NCI-H2196 treated with DMSO at 0.1 percent for 48 hours (cell line): ENCODE measurements around the gene RER1.

Experiments
- DNase-seq: peaks from one replicate; lab custom pipeline; 2025; ENCODE audit not compliant: unreplicated experiment; lab: John Stamatoyannopoulos, UW

RER1 gene

DNA sequence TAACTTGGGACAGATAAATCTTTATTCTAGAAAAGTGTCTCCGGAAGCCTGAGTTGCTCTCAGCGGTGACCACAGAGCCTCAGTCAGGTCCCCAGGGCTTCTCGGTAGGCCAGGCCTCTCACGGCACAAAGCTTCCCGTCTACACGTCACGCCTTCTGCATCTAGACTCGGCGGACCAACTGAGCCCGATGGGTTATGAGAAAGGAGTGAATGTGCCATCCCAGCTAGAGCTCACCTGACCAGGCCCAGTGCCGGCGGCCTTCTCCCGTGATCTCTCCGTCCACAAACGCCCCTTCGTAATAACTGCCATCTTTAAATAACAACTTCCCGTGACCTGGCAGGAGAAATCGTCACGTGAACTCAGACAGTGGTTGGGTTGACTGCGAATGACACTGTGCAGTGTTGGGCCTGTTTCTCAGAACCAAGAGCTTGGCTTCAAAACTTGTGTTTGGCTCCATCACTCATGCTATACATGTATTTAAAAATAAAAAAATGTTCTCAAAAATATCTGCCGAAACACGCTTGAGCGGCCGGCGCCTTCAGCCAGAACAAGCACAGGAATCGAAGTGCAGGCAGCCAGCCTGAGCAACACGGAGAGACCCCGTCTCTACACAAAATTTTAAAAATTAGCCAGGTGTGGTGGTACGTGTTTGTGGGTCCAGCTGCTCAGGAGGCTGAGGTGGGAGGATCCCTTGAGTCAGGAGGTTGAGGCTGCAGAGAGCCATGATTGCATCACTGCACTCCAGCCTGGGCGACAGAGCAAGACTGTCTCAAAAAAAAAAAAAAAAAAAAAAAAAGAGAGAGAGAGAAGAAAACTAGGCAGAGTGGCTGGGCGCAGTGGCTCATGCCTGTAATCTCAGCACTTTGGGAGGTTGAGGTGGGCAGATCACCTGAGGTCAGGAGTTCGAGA, 3.4 kb upstream of the RER1 start:
- no peak for DNase-seq

DNA sequence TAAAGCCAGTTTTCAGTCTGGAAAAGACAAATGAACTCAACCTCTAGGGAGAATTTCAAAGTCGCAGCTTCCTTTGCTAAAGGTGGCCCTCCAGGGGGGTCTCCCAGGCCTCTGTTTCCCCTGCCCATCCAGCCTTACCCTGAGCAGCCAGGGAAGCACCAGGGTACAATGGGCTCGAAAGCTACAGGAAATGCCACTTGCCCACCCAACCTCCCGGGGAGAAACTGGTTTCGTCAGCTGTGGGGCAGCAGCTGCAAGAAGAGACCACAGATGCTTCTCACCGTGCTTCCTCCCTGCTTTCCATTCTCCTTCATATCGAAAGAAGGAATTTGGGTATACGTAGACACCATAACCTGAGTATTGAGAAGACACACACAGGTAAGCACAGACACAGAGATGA, 2.0 kb upstream of the RER1 start:
- DNase-seq = no peak

DNA sequence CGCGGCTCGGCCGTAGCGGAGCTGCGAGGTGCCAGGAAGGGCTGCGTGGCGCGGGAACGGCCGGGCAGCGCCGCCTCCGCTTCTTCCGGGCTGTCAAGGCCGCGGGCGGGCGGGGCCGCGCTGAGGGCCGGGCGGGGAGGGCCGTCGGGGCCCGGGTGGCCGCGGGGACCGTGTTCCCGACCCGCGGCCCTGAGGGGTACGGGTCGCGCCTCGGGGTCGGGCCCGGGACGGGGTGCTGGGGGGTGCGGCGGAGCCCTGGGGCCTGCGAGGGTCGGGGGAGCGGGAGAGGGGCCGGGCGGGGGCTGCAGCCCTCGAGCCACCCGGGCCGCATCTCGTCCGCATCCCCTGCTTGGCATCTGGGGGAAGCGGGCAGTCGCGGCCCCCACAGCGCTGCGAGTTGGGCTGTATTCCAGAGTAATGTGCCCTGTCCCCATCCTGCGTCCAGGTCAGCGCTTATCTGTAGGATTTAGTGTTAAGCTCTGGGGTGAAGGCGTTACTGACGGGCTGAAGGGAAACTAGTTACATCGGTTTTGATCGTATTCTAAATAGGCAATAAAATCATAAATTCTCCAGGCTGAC, 379 bp downstream of the RER1 start:
- no peak for DNase-seq

DNA sequence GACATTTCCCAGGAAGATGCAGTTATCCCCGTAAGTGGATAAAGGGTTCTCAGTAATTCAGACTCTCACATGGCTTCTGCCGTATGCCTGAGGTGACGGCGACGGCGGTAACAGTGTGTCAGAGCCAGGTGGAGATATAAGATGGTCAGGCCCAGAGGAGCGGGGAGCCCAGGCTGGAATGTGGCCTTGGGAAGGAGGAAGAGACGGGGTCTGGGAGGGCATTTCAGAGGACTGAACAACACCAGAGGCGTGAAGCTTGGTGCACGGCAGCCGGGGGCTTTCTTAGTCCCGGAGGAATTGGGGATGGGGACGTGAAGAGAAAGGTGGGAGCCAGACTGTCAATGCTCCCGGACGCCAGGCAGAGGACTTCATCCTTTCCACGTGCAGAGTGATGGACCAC, 1.0 kb downstream of the RER1 start:
- no peak for DNase-seq

DNA sequence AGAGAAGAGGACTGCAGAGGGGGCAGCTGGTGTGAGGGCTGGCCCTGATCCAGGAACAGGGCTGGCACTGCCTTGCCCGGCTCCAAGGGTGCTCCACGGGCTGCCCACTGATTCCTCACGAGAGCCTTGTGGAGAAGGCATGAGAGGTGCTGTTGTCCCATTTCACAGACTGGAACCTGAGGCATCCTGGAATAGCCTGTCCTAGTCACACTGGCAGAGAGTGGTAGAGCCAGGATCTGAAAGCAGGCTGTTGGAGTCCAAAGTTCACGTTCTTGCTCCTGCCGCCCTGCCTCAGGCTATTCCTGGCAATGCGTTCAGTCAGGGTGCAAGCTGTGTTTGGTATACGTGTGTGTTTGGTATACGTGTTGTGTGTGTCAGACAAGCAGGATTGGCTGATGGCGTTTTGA, 1.8 kb downstream of the RER1 start:
- DNase-seq = no peak

DNA sequence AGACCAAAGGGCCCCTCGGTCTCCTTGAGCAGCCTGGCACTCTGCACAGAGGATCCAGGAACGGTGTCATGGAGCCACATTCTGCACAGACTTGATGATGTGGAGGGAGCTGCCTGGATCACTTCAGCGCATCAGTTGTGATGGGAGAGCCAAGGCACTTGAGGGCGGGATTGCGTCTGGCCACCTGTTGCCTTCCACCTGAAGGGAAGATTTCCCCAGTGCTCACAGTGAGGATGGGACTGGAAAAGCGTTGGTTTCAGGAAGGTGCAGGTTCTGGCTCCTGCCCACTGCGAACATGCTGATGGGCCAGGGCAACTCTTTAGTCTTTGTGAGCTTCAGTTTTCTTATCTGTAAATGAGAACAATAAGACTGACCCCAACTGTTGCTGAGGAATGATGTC, 2.6 kb downstream of the RER1 start:
- no peak for DNase-seq

DNA sequence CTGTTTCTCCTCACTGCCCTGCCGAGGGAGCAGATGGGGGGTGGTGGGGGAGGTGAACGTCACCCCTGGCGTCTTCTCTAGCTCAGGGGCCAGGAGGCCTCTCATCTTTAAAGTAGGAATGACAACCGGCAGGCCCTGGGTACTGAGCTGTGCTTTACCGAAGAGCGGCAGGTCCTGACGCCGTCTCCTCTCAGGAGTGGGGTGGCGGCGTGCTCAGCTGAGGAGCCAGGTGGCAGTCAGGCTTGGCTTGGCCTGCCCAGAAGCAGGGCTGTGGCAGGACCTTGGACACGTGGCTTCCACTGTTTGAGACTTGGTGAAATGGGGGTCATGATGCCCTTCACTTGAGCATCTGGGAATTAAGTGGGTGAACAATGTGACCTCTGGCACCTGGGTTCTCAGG, 3.1 kb downstream of the RER1 start:
- no peak for DNase-seq

DNA sequence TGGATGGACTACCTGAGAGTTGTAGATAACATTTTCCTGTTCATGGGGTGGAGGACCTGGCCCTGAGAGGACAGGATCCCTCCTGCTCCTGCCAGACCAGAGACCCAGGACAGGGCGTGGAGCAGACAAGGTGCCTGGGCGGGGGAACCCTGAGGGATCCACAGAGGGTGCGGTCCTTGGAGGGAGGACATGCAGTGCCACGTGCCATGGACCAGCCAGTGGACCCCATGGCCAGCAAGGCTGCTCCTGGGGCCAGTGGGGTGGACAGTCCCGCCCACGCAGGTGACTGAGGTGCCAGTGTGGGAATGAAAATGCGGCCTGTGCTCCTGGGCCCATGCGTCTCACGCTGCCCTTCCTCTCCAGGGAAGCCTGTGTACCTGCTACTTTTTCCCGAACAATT, 3.6 kb downstream of the RER1 start:
- no peak for DNase-seq

DNA sequence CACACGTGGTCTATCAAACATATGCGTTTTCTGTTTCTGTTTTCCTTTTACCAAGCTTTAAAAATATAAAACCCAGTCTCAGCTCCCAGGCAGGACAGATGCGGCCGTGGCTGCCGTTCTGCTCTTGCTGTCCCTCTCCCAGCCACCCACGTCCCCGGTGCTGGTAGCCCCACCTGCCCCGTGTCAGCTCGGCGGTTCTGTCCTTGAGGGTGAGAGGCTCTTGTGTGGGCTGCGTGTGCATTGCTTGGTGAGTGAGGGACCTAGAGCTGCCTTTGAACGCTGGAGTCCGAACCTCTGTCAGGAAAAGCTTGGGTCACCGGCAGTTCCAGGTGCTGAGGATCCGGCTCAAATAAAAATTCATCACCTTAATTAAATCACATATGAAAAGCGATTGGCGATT, 4.4 kb downstream of the RER1 start:
- DNase-seq = no peak

DNA sequence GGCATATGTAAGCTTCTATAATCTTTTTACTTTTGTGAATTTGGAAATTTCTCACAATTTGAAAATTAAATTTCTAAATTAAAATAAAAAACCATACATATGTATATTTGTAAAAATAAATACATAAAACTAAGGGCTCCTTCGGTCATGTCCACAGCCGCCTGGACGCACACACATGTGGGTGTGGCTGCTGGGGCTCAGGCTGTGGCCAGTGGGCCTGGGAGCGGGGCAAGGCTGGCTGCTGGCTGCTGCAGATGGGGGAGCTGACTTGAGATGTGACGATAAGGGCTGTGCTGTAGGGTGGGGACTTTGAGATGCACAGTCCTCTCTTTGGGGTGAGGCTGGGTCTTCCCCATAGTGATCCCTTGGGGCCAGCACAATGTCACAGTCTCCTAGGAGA, 4.8 kb downstream of the RER1 start:
- no peak for DNase-seq

DNA sequence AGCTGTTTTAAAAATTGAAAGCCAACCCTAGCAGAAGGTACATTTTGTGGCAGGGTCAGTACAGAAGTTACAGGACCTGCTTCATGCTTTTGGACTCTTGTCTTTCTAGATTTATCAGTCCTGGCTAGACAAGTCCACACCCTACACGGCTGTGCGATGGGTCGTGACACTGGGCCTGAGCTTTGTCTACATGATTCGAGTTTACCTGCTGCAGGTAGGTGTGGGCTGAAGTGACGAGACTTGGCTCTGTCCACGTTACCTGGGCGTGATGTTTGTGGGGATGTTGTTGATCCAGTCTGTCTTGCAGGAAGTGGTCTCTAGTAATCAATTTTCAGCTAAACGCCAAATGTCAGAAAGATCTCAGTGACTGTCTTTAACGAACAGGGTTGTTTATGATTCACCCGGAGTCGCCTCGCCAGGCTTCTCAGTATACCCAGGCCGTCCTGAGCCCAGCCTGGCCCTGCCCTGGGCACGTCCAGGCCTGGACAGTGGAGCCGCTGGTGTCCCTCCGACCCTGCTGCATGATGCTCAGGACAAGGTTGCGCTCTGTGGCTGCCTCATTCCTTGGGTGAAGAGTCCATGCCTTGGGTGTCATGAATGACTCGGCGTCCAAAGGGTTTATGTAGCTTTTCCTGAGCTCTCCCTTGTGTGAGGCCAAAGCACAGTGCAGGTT, 5.5 kb downstream of the RER1 start:
- DNase-seq = no peak

DNA sequence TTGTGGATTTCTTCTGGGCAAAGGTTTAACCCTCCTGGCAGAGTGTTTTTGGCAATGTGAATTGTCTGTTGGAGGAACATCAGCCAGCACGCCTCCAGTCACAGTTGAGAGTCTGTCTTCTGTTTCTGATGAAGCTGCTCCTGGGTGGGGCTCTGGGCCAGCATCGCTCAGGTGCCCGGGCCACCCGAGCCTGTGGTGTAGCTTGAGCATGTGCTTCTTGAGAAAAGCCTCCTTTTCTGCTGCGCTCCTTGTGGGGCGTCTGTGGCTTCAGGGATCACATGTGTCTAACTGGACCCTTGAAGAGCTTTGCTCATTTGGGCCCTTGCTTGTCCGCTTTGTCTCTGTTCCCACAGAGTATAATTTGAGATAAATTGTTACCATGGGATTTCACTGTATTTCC, 7.2 kb downstream of the RER1 start:
- no peak for DNase-seq

DNA sequence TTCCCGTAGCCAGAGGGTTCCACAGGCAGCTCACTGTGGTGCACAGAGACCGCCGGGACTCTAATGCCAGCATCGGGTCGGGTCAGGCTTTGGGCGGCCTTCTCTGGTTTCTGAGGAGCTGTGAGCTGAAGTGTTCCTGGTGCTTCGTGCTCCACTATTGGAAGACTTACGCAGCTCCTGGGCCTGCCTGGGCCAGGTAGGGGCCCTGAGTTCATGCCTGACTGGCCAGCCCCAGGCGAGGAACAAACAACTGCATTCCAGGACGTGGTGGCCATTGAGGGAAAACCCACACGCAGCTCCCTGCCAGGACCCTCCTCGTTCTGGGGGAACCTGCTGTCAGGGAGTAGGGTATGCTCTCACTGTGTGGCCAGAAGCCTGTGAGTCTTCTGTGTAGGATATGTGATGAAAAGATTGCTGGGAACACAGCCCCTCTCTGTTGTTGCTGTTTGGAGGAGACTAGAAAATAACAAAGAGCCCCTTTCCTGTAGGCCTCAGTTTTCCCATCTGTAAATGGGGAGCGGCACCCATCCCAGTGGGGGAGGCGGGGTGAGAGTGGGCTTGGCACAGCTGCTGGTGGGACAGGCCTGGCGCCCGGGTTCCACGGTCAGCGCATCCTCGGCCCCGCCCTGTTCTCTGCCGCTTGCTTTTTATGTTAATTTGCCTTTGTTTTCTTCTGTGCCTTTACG, 8.4 kb downstream of the RER1 start:
- DNase-seq = no peak

DNA sequence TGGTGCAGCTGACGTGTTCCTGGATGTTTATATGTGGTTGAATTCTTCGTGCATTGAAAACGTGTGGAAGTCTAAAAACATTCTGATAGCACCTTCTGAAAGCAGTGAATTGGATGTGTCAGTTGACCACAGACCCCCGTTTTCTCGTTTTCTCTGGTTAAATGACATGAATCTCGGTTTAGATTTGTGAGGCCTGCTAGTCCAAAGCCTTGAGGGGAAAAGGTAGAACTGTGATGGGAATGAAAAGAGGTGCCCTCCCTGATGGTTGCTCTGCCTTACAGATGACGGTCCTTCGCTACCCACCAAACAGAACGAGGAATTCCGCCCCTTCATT, 8.9 kb downstream of the RER1 start:
- DNase-seq = no peak

DNA sequence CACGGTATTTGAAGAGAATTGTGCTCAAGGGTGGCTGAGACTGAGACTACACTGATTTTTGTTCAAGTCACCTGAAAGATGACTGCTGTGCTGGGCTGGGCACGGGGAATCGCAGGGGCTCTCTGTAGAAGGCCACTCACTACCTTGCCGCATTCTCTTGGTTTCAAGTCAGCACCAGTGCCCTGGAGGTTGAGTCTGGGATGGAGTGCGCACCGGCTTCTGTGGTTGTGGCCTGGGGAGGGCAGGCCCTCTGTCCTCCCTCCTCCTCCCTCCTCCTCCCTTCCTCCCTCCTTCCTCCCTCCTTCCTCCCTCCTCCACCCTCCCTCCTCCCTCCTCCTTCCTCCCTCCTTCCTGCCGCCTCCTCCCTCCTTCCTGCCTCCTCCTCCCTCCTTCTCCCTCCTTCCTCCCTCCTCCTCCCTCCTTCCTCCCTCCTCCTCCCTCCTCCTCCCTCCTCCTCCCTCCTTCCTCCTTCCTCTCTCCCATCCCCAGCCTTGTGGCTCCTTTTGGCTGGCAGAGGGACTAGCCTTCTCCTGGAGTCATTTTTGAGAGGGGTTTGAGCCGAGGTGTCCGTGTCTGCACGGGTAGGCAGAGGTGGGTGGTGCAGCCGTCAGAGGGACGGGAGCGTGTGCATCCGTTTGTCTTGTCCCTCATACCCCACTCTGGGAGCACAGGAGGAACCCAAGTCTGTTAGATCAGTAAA, 9.5 kb downstream of the RER1 start:
- no peak for DNase-seq

DNA sequence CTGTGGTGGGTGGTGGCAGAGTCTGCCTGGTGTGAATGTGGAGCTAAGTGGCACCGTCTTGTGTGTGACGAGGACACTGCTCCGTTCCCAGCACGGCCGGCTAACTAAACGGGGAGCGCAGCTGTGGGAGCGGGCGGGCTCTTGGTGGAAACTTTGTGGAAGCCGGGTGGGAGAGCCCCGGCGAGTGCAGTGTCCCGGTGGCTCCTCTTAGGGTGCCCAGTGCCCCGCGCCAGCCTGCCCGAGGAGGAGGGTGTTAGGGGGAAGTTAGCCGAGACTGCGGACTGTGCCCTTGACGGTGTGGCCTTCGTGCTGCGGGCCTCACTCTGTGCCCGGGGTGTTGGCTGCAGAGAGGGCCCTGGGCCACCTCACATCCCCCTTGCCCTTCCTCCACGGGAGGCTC, 10.8 kb downstream of the RER1 start:
- no peak for DNase-seq

DNA sequence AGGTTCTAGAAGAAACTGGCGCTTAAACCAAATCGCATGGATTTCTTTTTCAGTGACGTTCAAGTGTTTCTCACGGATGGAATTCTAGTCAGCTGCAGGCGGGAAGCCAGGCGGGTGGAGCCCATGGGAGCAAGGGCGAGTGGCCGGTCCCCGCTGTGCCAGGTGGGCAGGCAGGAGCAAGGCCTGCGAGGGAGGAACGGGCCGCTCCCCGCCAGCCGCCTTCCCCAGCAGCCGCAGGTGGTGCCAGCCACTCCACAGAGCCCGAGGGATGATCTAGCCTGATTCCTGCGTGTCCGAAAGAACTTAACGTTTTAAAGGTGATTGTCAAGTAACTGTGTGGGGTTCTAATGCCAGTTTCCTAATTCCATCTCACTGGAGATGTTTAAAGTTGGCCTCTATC, 11.6 kb downstream of the RER1 start:
- no peak for DNase-seq

DNA sequence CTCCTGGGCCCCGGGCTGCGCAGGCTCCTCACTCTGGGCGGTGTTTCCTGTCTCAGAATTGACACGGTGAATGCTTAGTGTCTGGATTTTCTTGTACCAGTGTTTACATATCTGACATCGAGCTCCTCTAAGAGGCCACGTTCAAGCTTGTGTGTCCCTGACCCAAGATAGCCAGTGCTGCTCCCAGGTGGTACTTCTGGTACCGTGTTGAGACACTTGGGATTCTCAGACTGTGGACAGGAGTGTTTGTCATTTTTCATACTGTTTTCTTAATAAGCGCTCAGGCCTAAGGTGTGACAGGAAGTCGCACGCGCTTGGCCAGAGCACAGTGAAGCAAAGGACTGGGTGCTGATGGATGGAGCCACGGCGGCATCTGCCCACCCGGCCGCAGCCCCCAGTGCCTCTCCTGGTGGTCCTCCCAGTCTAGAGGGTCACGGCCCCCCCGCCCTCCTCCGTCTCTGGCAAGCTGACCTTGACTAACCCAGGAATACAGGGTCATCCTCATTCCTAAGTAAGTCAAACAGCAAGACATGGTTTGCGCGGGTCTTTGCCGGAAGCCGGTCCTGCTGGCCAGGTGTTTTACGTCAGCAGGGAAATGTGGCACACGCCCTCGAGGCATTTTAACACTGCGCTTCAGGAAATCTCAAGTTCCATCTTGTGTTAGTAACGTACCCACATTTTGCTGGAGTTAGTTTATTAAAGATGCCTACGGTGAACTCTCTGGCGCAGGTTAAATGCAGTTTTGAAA, 12.7 kb downstream of the RER1 start:
- DNase-seq = no peak

DNA sequence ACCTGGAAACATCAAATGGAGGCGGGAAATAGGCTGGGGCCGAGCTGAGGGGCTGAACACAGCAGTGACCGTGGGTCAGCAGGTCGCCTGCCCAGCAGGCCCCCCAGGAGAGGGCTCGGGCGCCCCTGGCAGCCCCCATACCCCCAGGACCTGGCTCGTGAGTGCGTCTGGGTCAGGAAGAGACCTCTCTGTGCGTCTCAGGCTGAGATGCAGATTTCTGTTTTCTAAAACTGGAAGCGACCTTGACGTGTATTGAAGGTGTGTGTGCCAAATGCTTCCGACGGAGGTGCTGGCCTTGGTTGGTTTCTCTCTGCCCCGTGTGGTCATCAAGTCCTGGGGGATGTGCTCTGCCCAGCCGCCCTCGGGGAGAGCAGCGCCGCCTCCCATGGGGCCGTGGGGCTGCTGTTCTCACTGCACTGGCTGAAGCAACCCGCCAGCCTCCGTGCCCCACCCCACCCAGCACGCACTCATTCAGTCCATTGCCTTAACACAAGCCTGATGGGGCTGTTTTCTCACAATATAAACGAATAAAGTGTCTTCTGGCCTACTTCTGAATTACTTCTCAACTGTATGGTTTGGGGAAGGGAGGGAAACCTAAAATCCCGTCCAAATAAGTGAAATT, 13.4 kb downstream of the RER1 start:
- no peak for DNase-seq
